ENCODE data around the gene TPRA1.

- no peak for TF ChIP-seq CTCF (IDR thresholded peaks at IDR 0.05; ENCODE audit: insufficient read depth, low read depth, low read length)
- TF ChIP-seq EZH2 (IDR thresholded peaks at IDR 0.05; ENCODE audit: insufficient read depth, low read length) = no peak
These were observed 32.4 kb upstream of the TPRA1 start for GRCh38 chr3:127622772-127623576.

Measured in astrocyte (in vitro differentiated cells and primary cell).